Thoracic aorta (tissue), 2 donors: ENCODE data around the gene RHEX. TPM values are rescaled to one million over a fixed set of nuclear protein-coding genes. Genes with fewer than 3 reads are reported as not detected.
"Not testable (repeated sequence)": the region's sequence is repeated elsewhere in the genome, so short reads cannot be mapped to it uniquely, and the experiment has no call there.

Experiments used
- ATAC-seq: fragments of 150-250 bp; one replicate; pipeline ENCODE4 v1.8.0; 2017; ENCODE audit warnings: low read depth; ENCODE audit not compliant: insufficient number of reproducible peaks, low FRiP score
- DNase-seq: peaks from one replicate; pipeline ENCODE4 v3.0.0-alpha.2; 2020; ENCODE audit warnings: low spot score
- H3K27ac ChIP-seq, 2 donors: fragments of 200-600 bp; sonication (generic); 1 replicate in 1 of 2; 2 replicates in 1 of 2; pipeline ENCODE4 v1.5.1; 2016; ENCODE audit warnings: mild to moderate bottlenecking in 2 of 2, moderate library complexity in 2 of 2
- H3K27me3 ChIP-seq: fragments of 200-600 bp; sonication (generic); replicated peaks from 2 replicates; pipeline ENCODE4 v1.6.0; 2016; ENCODE audit warnings: mild to moderate bottlenecking; ENCODE audit not compliant: insufficient read depth
- H3K36me3 ChIP-seq: fragments of 200-600 bp; sonication (generic); one replicate; pipeline ENCODE4 v1.5.1; 2016
- H3K4me1 ChIP-seq, 2 donors: fragments of 200-600 bp; sonication (generic); 1 replicate in 1 of 2; 2 replicates in 1 of 2; pipeline versions ENCODE4 v1.5.1 to v1.6.0; 2016; ENCODE audit warnings: low read depth in 2 of 2, mild to moderate bottlenecking in 1 of 2; ENCODE audit not compliant: control insufficient read depth in 1 of 2
- H3K4me3 ChIP-seq: fragments of 200-600 bp; sonication (generic); 2 replicates; pipeline ENCODE4 v1.5.1; 2016; ENCODE audit warnings: mild to moderate bottlenecking
- H3K9me3 ChIP-seq: fragments of 200-600 bp; sonication (generic); 2 replicates; pipeline ENCODE4 v1.5.1; 2016
- CTCF ChIP-seq: fragments of 200-600 bp; sonication (generic); IDR thresholded peaks from one replicate; pipeline ENCODE4 v1.5.1; 2019; ENCODE audit warnings: antibody characterized with exemption
- total RNA-seq, 2 donors: library from RNA; depleted of rRNA; stranded (reverse); fragments of >200 nt; gene quantifications; one replicate each; pipeline versions ENCODE4 v1.1.0 to v1.2.3, GENCODE V29; 2016

RHEX gene
- 10 to 100 TPM in 1 of 2 donors, 1 to 10 TPM in 1; 6.1 to 36.7 TPM for total RNA-seq

GRCh38 chr1:206052919-206053610, at the start of gene RHEX:
RHEX (plus strand) TSS chr1:206053173; CDS start chr1:206097829, 44,656 bp downstream.
- H3K27me3 ChIP-seq, H3K9me3 ChIP-seq, H3K36me3 ChIP-seq, H3K27ac ChIP-seq, H3K4me3 ChIP-seq, ATAC-seq, H3K4me1 ChIP-seq, DNase-seq: not testable (repeated sequence)

- Histone ChIP-seq H3K36me3 (no peaks in the 10 kb centered on the region), H3K4me1 (peaks cover 10 to 33% of the 10 kb centered on the region in 2 donors), H3K27ac (peak overlapping the region in 1 of 2 donors; percentile 52), H3K9me3 (no peaks in the 10 kb centered on the region), H3K4me3 (no peak overlapping the region), H3K27me3 (no peaks in the 10 kb centered on the region)
- no peak for ATAC-seq
- no peak for DNase-seq
- TF ChIP-seq CTCF = no peak
Measured at GRCh38 chr1:206003854-206004800, 48.8 kb upstream of the RHEX start.

- ATAC-seq = no peak
- Histone ChIP-seq H3K4me3 (no peak overlapping the region), H3K36me3 (no peaks in the 10 kb centered on the region), H3K4me1 (peaks cover 10 to 33% of the 10 kb centered on the region in 2 donors), H3K27ac (no peak overlapping the region), H3K27me3 (no peaks in the 10 kb centered on the region), H3K9me3 (no peaks in the 10 kb centered on the region)
- no peak for TF ChIP-seq CTCF
- no peak for DNase-seq
Measured at GRCh38 chr1:206004826-206005225, 48.1 kb upstream of the RHEX start.

- DNase-seq = no peak
- Histone ChIP-seq H3K36me3 (no peaks in the 10 kb centered on the region), H3K27ac (no peak overlapping the region), H3K4me1 (peaks cover 10 to 33% of the 10 kb centered on the region in 2 donors), H3K27me3 (no peaks in the 10 kb centered on the region), H3K9me3 (no peaks in the 10 kb centered on the region), H3K4me3 (no peak overlapping the region)
- ATAC-seq = no peak
- TF ChIP-seq CTCF = no peak
Measured at GRCh38 chr1:206005234-206005633, 47.7 kb upstream of the RHEX start.

- H3K9me3 ChIP-seq = no peaks in the 10 kb centered on the region
- H3K4me1 ChIP-seq = peaks cover 10 to 30% of the 10 kb centered on the region in 2 donors
- DNase-seq (no peak), ATAC-seq (no peak)
- H3K4me3 ChIP-seq = no peak overlapping the region
- H3K27ac ChIP-seq = no peak overlapping the region
- H3K36me3 ChIP-seq = no peaks in the 10 kb centered on the region
- no peak for TF ChIP-seq CTCF
- no peaks in the 10 kb centered on the region for H3K27me3 ChIP-seq
Measured at GRCh38 chr1:206005778-206006180, 47.2 kb upstream of the RHEX start.
